ENCODE results near the gene CCM2L.
"Not testable (repeated sequence)": the region's sequence is repeated elsewhere in the genome, so short reads cannot be mapped to it uniquely, and the experiment has no call there.

Gene CCM2L

DNA sequence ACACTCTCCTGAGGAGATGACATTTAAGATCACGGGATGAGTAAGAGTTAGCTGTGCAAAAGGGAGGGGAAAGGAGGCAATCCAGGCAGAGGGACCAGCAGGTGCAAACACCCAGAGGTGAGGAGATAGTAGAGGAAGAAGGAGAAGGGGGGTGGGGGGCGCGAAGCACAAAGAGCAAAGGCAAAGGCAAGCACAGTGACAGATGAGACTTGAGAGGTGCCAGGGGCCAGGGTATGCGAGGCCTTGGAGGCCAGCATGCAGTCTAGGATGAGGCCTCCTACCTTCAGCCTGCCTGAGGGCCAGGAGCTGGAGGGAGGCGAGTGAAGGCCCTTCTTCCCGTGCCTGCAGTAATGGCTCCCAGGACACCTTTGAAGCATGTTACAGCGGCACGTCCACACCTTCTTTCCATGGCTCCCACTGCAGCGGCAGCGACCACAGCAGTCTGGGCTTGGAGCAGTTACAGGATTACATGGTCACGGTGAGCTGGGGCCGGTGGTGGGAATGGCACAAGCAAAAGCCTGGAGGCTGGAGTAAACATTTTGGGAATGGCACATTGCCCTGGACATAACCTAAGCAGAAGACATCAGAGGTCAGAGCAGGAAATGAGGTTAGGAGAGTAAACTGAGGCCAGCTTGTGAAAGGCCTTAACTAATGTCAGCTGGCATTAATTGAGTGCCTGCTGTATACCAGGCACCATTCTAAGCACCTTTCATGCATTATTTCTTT is 18.6 kb downstream of the CCM2L start:
- Histone ChIP-seq H3K36me3 (ENCODE audit: control insufficient read depth in 4 of 4, insufficient read depth in 4 of 4, low read length in 3 of 4) (no peaks in the 10 kb centered on the region), H3K27me3 (replicated peaks in 2 of 5; ENCODE audit: control insufficient read depth in 4 of 5, insufficient read depth in 5 of 5, low read length in 4 of 5) (peaks cover 0 to 14% (median 0%) of the 10 kb centered on the region in 5 experiments), H3K9me3 (ENCODE audit: control extremely low read depth in 1 of 5, control insufficient read depth in 4 of 5, insufficient read depth in 2 of 5, low read depth in 1 of 5, low read length in 4 of 5) (no peaks in the 10 kb centered on the region), H3K27ac (ENCODE audit: insufficient read depth in 1 of 2, low read depth in 1 of 2, low read length in 2 of 2, poor library complexity in 1 of 2, severe bottlenecking in 2 of 2) (no peak overlapping the region), H3K4me3 (ENCODE audit: control insufficient read depth in 1 of 7, extremely low read depth in 1 of 7, insufficient read depth in 4 of 7, low read depth in 2 of 7, low read length in 6 of 7) (no peak overlapping the region), H3K4me1 (ENCODE audit: control extremely low read depth in 1 of 4, control insufficient read depth in 4 of 4, insufficient read depth in 4 of 4, low read length in 3 of 4) (peaks cover 0 to 10% (median 6%) of the 10 kb centered on the region in 4 experiments)
- POLR2A ChIA-PET = no interaction called here
- CTCF ChIA-PET = interaction anchor here (1.0 to 9.9 kb wide), 14 partner anchors 9 to 210 kb away, joined by 3 to 254 read pairs (median 8); partner anchors contain the start of gene MYLK2
- 84% methylated on average over 12 of the region's 12 CpGs for WGBS (ENCODE audit: insufficient coverage)
- no peak for DNase-seq

DNA sequence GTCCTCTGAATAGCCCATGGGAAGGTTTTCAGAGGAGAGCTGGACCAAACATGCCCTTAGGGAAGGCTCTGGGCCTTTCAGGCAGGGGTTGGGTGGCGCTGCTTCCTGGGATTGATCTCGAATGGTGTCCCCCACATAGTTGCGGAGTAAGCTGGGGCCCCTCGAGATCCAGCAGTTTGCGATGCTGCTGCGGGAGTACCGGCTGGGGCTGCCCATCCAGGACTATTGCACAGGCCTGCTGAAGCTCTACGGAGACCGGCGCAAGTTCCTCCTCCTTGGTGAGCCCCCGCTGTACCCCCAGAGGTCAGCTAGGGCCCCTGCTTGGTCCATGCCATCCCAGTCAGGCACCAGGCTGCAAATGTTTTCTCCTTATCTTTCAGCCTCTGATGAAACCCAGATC is 19.3 kb downstream of the CCM2L start:
- WGBS (ENCODE audit: insufficient coverage) = 95% methylated on average over 10 of the region's 11 CpGs

GRCh38 chr20:32031007-32031958 is 21.0 kb downstream of the CCM2L start:
- ChIA-PET POLR2A (interaction anchor here (0.5 kb wide), 1 partner anchor 206 kb away, joined by 3 read pairs; no protein-coding TSS in a partner anchor), CTCF (interaction anchor here (0.8 to 9.9 kb wide), 30 partner anchors 8 to 213 kb away, joined by 3 to 254 read pairs (median 6); partner anchors contain the start of gene MYLK2)
- WGBS (ENCODE audit: insufficient coverage) = 27% methylated on average over 53 of the region's 59 CpGs
- Histone ChIP-seq H3K4me1 (ENCODE audit: control extremely low read depth in 1 of 4, control insufficient read depth in 4 of 4, insufficient read depth in 4 of 4, low read length in 3 of 4) (peaks cover 2 to 16% (median 8%) of the 10 kb centered on the region in 4 experiments), H3K9me3 (ENCODE audit: control extremely low read depth in 1 of 5, control insufficient read depth in 4 of 5, insufficient read depth in 2 of 5, low read depth in 1 of 5, low read length in 4 of 5) (no peaks in the 10 kb centered on the region), H3K27me3 (replicated peaks in 2 of 5; ENCODE audit: control insufficient read depth in 4 of 5, insufficient read depth in 5 of 5, low read length in 4 of 5) (peaks cover 0 to 5% (median 0%) of the 10 kb centered on the region in 5 experiments), H3K36me3 (ENCODE audit: control insufficient read depth in 4 of 4, insufficient read depth in 4 of 4, low read length in 3 of 4) (no peaks in the 10 kb centered on the region), H3K27ac (ENCODE audit: insufficient read depth in 1 of 2, low read depth in 1 of 2, low read length in 2 of 2, poor library complexity in 1 of 2, severe bottlenecking in 2 of 2) (no peak overlapping the region), H3K4me3 (ENCODE audit: control insufficient read depth in 1 of 7, extremely low read depth in 1 of 7, insufficient read depth in 4 of 7, low read depth in 2 of 7, low read length in 6 of 7) (peak overlapping the region in 6 of 7 experiments; percentile 23 to 58 (median 50))
- peak in 2 of 3 donors; percentile 65 to 67 for DNase-seq

More for the DNA sequence above, 19.3 kb downstream of the CCM2L start:
- Histone ChIP-seq H3K9me3 (ENCODE audit: control extremely low read depth in 1 of 5, control insufficient read depth in 4 of 5, insufficient read depth in 2 of 5, low read depth in 1 of 5, low read length in 4 of 5) (no peaks in the 10 kb centered on the region), H3K27me3 (replicated peaks in 2 of 5; ENCODE audit: control insufficient read depth in 4 of 5, insufficient read depth in 5 of 5, low read length in 4 of 5) (peaks cover 0 to 9% (median 0%) of the 10 kb centered on the region in 5 experiments), H3K36me3 (ENCODE audit: control insufficient read depth in 4 of 4, insufficient read depth in 4 of 4, low read length in 3 of 4) (no peaks in the 10 kb centered on the region), H3K4me3 (ENCODE audit: control insufficient read depth in 1 of 7, extremely low read depth in 1 of 7, insufficient read depth in 4 of 7, low read depth in 2 of 7, low read length in 6 of 7) (no peak overlapping the region), H3K27ac (ENCODE audit: insufficient read depth in 1 of 2, low read depth in 1 of 2, low read length in 2 of 2, poor library complexity in 1 of 2, severe bottlenecking in 2 of 2) (no peak overlapping the region), H3K4me1 (ENCODE audit: control extremely low read depth in 1 of 4, control insufficient read depth in 4 of 4, insufficient read depth in 4 of 4, low read length in 3 of 4) (peaks cover 0 to 11% (median 6%) of the 10 kb centered on the region in 4 experiments)
- ChIA-PET POLR2A (no interaction called here), CTCF (interaction anchor here (1.0 to 9.9 kb wide), 17 partner anchors 9 to 211 kb away, joined by 3 to 254 read pairs (median 8); partner anchors contain the start of gene MYLK2)
- DNase-seq = no peak

GRCh38 chr20:32033316-32033715 is 23.1 kb downstream of the CCM2L start:
- WGBS (ENCODE audit: insufficient coverage) = 40% methylated on average over 2 of the region's 2 CpGs
- ChIA-PET POLR2A (no interaction called here), CTCF (interaction anchor here (2.1 to 9.9 kb wide), 8 partner anchors 9 to 210 kb away, joined by 4 to 254 read pairs (median 52); no protein-coding TSS in a partner anchor)
- peaks cover 0 to 9% (median 0%) of the 10 kb centered on the region in 5 experiments for H3K9me3 ChIP-seq (ENCODE audit: control extremely low read depth in 1 of 5, control insufficient read depth in 4 of 5, insufficient read depth in 2 of 5, low read depth in 1 of 5, low read length in 4 of 5)
- no peak overlapping the region for H3K4me3 ChIP-seq (ENCODE audit: control insufficient read depth in 1 of 7, extremely low read depth in 1 of 7, insufficient read depth in 4 of 7, low read depth in 2 of 7, low read length in 6 of 7)
- no peak for DNase-seq
- peaks cover 6 to 22% (median 11%) of the 10 kb centered on the region in 4 experiments for H3K4me1 ChIP-seq (ENCODE audit: control extremely low read depth in 1 of 4, control insufficient read depth in 4 of 4, insufficient read depth in 4 of 4, low read length in 3 of 4)
- no peak overlapping the region for H3K27ac ChIP-seq (ENCODE audit: insufficient read depth in 1 of 2, low read depth in 1 of 2, low read length in 2 of 2, poor library complexity in 1 of 2, severe bottlenecking in 2 of 2)
- H3K27me3 ChIP-seq (replicated peaks in 2 of 5; ENCODE audit: control insufficient read depth in 4 of 5, insufficient read depth in 5 of 5, low read length in 4 of 5) = peaks cover 0 to 5% (median 0%) of the 10 kb centered on the region in 5 experiments
- H3K36me3 ChIP-seq (ENCODE audit: control insufficient read depth in 4 of 4, insufficient read depth in 4 of 4, low read length in 3 of 4) = no peaks in the 10 kb centered on the region

DNA sequence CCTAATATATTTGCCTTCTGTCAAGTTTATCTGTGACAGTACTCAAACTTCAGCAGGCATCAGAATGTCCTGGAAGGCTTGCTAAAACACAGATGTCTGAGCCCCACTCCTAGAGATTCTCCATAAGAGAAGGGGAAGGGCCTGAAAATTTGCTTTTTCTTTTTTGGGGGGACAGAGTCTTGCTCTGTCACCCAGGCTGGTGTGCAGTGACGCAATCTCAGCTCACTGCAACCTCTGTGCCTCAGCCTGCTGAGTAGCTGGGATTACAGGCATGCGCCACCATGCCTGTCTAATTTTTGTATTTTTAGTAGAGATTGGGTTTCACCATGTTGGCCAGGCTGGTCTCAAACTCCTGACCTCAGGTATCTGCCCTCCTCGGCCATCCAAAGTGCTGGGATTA is 23.5 kb downstream of the CCM2L start:
- H3K27ac ChIP-seq (ENCODE audit: insufficient read depth in 1 of 2, low read depth in 1 of 2, low read length in 2 of 2, poor library complexity in 1 of 2, severe bottlenecking in 2 of 2); DNase-seq; H3K9me3 ChIP-seq (ENCODE audit: control extremely low read depth in 1 of 5, control insufficient read depth in 4 of 5, insufficient read depth in 2 of 5, low read depth in 1 of 5, low read length in 4 of 5); H3K4me3 ChIP-seq (ENCODE audit: control insufficient read depth in 1 of 7, extremely low read depth in 1 of 7, insufficient read depth in 4 of 7, low read depth in 2 of 7, low read length in 6 of 7); H3K27me3 ChIP-seq (replicated peaks in 2 of 5; ENCODE audit: control insufficient read depth in 4 of 5, insufficient read depth in 5 of 5, low read length in 4 of 5); H3K36me3 ChIP-seq (ENCODE audit: control insufficient read depth in 4 of 4, insufficient read depth in 4 of 4, low read length in 3 of 4); POLR2A ChIA-PET: not testable (repeated sequence)
- H3K4me1 ChIP-seq (ENCODE audit: control extremely low read depth in 1 of 4, control insufficient read depth in 4 of 4, insufficient read depth in 4 of 4, low read length in 3 of 4) = peaks cover 6 to 23% (median 11%) of the 10 kb centered on the region in 4 experiments
- WGBS (ENCODE audit: insufficient coverage) = 100% methylated on average over 3 of the region's 3 CpGs
- CTCF ChIA-PET = interaction anchor here (0.9 to 9.9 kb wide), 13 partner anchors 8 to 211 kb away, joined by 3 to 254 read pairs (median 11); no protein-coding TSS in a partner anchor

DNA sequence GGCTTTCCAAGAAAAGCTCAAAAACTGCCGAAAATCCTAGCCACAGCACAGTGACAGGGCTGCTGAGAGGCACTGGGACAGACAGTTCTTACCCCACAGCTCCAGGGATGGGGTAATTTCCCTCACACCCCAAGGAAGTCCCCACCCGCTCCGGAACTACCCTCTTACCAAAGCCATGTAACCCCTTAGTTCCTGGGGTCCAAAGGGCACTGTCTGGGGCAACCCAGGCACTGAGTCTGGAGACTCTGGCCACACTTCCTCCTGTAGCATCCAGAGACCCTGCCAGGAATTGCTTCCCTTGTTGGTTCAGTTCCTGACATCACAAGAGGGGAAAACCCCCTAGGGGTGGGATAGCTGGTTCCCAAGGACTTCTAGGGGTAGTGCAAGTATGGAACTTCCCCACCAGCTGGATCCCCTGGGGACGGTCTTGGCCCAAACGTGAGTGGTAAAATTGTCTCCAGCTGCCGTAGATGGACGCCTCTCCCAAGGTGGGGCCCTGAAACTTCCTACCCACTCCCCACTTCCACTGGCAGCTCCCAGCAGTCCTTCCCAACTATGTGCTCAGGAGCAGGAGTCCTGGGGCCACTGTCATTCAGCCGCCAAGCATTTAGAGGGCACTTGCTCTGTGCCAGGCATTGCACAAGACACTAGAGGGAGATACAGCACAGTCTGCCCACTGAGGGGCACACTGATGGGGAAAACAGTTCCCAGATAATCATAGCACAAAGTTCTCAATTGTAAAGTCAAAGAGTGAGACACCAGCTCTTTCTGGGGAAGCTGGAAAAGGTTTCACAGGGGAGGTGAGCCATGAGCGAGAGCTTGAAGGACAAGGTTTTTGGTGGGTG is 24.6 kb downstream of the CCM2L start:
- POLR2A ChIA-PET = interaction anchor here (0.6 to 0.9 kb wide), 2 partner anchors 57 to 65 kb away, joined by 3 read pairs; no protein-coding TSS in a partner anchor
- no peak overlapping the region for H3K27ac ChIP-seq (ENCODE audit: insufficient read depth in 1 of 2, low read depth in 1 of 2, low read length in 2 of 2, poor library complexity in 1 of 2, severe bottlenecking in 2 of 2)
- peak in 2 of 3 donors; percentile 50 to 59 for DNase-seq
- peaks cover 0 to 9% (median 0%) of the 10 kb centered on the region in 5 experiments for H3K9me3 ChIP-seq (ENCODE audit: control extremely low read depth in 1 of 5, control insufficient read depth in 4 of 5, insufficient read depth in 2 of 5, low read depth in 1 of 5, low read length in 4 of 5)
- CTCF ChIA-PET = interaction anchor here (0.9 to 9.9 kb wide), 24 partner anchors 9 to 218 kb away, joined by 3 to 254 read pairs (median 7); partner anchors contain the start of gene HCK
- peaks cover 9 to 34% (median 15%) of the 10 kb centered on the region in 4 experiments for H3K4me1 ChIP-seq (ENCODE audit: control extremely low read depth in 1 of 4, control insufficient read depth in 4 of 4, insufficient read depth in 4 of 4, low read length in 3 of 4)
- WGBS (ENCODE audit: insufficient coverage) = 68% methylated on average over 5 of the region's 9 CpGs
- H3K36me3 ChIP-seq (ENCODE audit: control insufficient read depth in 4 of 4, insufficient read depth in 4 of 4, low read length in 3 of 4) = no peaks in the 10 kb centered on the region
- peaks cover 0 to 5% (median 0%) of the 10 kb centered on the region in 5 experiments for H3K27me3 ChIP-seq (replicated peaks in 2 of 5; ENCODE audit: control insufficient read depth in 4 of 5, insufficient read depth in 5 of 5, low read length in 4 of 5)
- H3K4me3 ChIP-seq (ENCODE audit: control insufficient read depth in 1 of 7, extremely low read depth in 1 of 7, insufficient read depth in 4 of 7, low read depth in 2 of 7, low read length in 6 of 7) = no peak overlapping the region

Measured in common myeloid progenitor, CD34-positive (primary cell).